Activated CD8-positive, alpha-beta memory T cell treated with anti-CD3 and anti-CD28 coated beads, Interleukin-2, amount 50 U/mL, for 1 hour (primary cell): Measurements from ENCODE around the gene PRELP.
"Not testable (repeated sequence)": the region's sequence is repeated elsewhere in the genome, so short reads cannot be mapped to it uniquely, and the experiment has no call there.

Experiments
- DNase-seq: peaks from one replicate; pipeline ENCODE4 v3.0.0-alpha.2; 2020; ENCODE audit errors: extremely low read depth

PRELP gene

GRCh38 chr1:203506858-203507626 lies 31.4 kb downstream of the PRELP start:
- no peak for DNase-seq

DNA sequence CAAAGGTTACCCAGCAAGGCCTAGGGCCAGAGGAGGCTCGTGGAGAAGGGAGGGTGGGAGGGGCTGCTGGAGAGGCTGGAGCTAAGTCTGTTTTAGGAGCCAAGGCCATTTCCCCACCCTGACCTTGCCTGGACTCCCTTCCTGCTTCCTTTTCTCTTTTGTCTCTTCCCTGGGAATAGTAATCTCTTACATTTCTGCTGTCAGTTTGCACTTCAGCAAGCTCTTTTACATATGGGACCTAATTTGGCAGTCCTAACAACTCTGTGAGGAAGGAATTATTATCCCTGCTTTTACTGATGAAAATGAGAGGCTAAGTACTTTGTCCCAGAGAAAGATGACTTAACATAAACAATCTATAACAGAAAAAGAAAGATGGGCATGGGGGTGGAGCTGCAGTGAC lies 32.2 kb downstream of the PRELP start:
- DNase-seq, result no peak

- no peak for DNase-seq
Measured at GRCh38 chr1:203508463-203509073, 33.0 kb downstream of the PRELP start.

DNA sequence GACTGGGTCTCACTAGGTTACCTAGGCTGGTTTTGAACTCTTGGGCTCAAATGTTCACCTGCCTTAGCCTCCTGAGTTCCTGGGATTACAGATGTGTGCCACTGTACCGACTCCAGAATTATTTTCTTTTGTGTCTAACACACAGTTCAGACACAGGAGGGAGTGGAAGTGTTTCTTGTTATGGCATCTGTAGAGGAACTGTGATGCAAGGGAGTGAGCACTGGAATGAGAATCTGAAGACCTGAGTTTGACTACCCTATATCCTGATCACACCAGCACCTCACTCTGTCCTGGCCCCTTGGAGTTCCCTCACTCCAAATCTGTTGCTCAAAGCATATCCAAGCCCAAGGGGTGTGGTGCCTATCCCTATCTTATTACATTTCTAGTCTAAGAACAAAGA lies 33.5 kb downstream of the PRELP start:
- no peak for DNase-seq

- DNase-seq, result no peak
Measured at GRCh38 chr1:203511513-203511912, 35.9 kb downstream of the PRELP start.

DNA sequence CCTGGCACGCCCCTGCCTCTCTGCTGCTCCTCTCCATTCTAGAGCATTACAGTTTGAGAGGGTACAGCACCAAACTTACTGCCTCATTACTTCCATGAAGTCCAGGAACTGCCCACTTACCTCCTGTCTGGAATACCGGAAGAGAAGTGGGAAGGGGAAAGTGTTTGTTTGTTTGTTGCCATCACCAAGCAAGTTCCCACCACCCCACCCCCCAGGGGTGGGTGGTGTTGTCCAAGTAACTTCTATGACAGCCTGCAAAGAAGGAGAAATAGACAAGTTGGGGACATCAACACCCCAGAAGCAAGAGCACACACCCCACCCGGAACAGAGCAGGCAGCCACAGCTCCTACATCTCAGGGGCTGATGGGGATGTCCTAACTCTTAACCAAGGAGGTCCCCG lies 36.3 kb downstream of the PRELP start:
- DNase-seq, result no peak

DNA sequence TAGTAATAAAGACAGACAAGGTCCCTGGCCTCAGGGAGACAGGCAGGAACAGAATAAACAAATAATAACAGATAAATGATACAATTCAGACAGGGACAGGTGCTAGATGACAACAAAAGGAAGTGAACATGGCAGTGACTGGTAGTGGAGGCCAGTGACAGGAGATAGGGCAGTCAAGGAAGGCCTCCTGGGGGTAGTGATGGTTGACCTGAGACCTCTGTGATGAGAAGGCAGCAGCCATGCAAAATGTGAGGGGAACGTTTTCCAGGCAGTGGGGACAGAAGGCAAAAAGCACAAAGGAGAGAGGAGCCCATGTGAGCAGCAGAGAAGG lies 36.9 kb downstream of the PRELP start:
- DNase-seq, result no peak

DNA sequence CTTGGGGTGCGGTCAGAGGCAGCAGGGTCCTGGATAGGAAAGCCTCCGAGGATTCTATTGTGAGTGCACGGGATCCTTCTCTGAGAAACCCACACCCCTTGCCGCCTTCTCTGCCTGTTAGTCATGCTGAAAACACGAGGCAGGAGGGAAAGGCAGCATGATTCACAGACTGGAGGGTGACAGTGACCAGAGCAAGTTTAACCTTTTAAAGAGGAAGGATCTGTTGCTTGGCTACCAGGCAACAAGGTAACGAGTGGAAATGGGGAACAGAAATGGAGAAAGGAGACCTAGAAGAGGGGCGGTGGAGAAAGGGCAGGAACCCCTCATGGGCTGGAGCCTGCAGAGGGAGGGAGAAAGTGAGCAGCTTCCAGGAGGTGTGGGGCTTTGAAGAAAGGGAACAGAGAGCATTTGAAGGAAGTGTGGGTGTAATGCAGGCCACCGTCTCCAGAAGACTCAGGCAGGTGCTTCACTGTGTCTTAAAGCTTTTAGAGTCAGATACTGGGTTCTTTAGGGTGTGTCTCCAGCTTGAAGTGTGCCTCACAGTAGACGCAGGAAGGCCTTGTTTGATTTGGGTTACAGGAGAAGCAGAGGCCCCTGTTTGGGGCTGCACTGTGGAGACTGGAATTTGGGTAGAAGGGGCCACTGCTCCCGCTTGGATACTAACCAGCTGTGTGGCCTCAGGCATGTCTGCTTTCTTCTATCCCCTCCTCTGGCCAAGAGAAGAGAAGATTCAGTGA lies 37.4 kb downstream of the PRELP start:
- DNase-seq, result no peak

GRCh38 chr1:203513585-203514031 lies 38.0 kb downstream of the PRELP start:
- no peak for DNase-seq

- DNase-seq, result no peak
Measured at GRCh38 chr1:203516184-203516583, 40.6 kb downstream of the PRELP start.

- no peak for DNase-seq
Measured at GRCh38 chr1:203516906-203517305, 41.3 kb downstream of the PRELP start.

GRCh38 chr1:203517426-203518110 lies 42.0 kb downstream of the PRELP start:
- no peak for DNase-seq

DNA sequence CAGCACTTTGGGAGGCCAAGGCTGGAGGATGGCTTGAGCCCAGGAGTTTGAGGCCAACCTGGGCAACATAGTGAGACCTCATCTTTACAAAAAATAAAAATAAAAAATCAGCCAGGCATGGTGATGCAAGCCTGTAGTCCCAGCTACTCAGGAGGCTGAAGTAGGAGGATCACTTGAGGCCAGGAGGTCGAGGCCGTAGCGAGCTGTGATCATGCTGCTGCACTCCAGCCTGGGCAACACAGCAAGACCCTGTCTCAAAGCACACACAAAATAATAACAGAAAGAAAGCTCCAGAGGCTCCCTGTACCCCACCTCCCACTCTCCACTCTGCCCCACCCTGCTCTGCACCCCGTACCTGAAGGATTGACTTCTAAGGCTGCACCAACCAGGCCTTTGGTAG lies 42.5 kb downstream of the PRELP start:
- DNase-seq, result not testable (repeated sequence)

DNA sequence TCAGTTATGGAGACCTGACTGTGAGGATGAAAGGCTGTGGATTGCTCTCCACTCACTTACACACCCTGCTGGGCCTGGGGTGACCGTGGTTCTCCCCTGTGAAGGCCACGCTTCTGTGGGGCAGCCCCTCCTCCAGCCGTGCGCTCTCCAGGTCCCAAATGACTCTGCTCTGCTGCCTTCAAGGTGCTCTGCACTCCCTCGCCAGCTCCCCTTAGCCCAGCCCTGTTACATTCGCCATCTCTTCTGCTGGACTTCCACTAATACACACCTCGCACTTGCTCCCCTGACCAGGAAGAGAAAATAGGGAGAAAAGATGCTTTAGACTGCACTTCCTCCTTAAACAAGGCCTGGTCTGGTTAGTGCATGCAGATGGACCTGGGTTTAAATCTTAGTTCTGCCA lies 42.9 kb downstream of the PRELP start:
- DNase-seq, result no peak

DNA sequence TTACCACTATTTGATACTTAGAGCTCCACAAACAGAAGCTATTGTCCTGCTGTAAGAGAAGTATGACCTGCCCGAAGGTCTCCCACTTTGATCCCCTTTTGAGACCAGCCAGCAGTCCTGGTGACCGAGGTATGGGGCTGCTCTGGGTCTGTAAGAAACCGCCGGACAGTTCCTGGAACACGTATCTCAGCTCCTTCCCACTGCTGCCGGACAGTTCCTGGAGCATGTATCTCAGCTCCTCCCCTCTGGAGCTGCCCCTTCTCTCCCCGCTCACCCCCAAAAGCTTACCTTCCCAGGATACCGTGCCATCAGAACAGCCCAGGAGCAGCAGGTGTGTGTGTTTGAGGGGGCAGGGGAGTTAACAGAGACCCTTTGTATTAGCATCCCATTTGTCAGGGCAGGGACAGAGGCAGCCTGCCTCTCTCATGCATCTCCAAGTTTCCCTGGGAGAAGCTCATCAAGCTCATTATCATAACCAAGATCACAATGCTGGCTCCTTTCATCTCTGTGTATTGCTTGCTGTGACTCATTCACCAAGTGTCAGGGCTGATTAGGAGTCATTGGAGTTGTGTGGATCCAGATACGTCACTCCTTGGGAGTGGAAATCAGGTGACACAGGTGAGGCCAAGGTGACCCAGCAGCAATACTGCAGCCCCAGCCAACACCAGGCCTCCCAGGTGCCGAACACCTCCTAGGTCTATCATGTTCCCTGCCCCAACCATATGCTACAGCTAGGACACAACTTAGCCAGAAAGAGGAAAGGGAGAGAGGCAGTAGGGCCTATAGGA lies 43.6 kb downstream of the PRELP start:
- DNase-seq, result no peak

- no peak for DNase-seq
Measured at GRCh38 chr1:203519896-203520295, 44.3 kb downstream of the PRELP start.

DNA sequence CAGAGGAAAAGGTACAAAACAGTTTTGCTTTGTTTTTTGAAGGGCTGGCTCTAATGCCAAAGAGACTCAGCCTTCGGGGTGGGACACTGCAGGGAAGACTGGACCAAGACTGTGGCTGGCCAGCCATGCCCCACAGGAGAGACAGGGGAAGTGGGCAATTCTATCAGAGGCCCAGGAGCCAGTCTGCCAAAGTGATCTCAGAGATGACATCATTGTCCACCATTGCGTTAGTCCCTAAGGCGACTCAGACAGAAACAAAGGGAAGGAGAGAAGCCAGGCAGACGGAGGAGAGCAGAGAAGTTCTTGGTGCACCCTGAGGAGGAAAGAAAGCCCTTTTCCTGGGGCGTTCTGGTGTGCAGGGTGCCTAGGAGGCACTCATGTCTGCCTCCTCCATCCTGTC lies 44.7 kb downstream of the PRELP start:
- no peak for DNase-seq

DNA sequence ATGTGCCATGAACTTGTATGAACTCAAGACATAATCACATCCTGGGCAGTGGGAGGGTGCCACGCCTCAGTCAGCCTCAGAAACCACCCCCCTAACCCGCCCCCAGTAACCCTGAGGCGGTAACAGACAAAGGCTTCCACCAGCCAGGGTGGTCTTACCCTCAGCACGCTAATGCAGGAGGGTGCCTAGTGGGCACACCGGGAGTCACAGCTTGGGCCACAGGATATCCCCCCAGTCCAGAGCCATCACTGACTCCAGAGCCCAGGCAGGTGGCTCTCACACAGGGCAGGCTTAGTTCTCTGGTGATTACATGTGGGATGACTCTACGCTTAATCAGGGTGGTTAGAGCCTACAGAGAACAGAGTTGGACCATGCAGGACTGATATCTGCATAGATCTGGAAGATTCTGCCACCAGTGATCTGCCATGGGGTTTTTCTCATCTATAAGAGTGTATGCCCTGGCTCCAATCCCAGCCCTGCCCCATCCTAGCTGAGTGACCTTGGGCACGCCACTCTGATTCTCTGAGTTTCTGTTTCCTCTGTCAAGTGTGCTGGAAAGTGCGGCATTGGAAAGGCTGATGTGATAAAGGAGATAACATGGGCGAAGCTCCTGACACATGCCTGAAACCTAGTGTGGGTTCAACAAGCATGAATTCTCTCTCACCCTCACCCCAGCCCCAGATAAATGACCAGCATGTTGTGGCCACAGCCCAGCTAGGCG lies 45.6 kb downstream of the PRELP start:
- DNase-seq, result no peak

DNA sequence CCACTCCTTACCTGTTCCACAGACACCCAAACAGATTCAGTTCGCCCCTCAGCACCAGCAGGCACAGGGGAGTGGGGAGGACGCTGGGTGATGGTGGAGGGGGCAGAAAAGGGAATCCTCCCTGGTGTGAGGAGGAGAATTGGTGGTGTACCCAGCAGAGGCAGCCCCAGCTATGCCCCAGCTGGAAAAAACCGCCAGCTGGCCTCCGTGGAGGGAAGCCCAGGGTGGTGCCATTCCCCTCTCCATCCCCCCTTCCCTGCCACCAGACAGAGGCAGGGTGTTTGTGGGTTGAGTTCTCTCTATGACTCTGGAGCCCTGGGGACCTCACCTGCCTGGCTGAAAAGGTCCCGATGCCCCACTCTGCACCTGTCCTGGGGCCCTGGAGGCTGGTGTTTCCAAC lies 46.2 kb downstream of the PRELP start:
- no peak for DNase-seq

DNA sequence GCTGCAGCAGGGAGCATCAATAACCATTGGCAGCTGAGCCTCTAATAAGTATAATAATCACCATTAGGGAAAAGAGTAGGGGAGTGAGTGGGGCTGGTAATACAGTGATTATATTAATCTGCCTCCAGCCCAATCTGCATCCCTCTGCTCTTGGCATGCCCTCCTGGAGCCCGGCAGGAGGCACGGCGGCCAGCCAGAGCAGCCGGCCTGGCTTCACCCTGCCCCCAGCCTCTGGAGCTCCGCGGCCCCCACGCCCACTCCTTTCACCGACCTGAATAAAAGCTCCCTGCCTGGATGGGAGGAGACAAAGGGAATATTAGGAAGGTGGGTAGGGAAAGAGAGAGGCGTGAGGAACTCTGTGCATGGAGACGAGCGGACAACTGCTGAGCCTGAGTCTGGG lies 46.6 kb downstream of the PRELP start:
- no peak for DNase-seq

DNA sequence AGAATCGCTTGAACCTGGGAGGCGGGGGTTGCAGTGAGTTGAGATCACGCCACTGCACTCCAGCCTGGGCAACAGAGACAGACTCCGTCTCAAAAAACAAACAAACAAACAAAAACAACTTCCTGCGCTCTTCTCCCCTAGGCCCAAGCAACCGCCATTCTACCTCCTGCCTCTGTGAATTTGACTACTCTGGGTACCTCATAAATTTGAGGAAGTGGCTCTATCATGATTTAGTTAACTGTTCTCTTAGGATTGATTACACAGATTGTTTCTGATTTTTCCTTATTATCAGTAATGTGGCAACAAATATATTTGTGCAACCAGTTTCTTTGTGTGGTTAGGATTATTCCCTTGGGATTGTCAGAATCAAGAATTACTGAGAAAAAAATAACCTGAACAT lies 48.1 kb downstream of the PRELP start:
- DNase-seq, result no peak
